OCI-LY3 (cell line): Measurements from ENCODE around the gene CADM2.

Experiments used
- H2AFZ ChIP-seq: fragments of 200-600, 300-600 bp; shearing (Covaris generic); 2 replicates; pipeline ENCODE4 v1.6.0; 2014; ENCODE audit warnings: antibody characterized with exemption, low read depth, low read length
- H3K27ac ChIP-seq: fragments of 200-600, 300-600 bp; sonication (generic); 2 replicates; pipeline ENCODE4 v1.5.1; 2014; ENCODE audit warnings: mild to moderate bottlenecking, low read length, moderate library complexity, mixed read lengths
- H3K27me3 ChIP-seq: fragments of 200-600, 300-600 bp; sonication (generic); 2 replicates; pipeline ENCODE4 v1.6.1; 2014; ENCODE audit warnings: low read depth, low read length, mixed read lengths
- H3K36me3 ChIP-seq: fragments of 200-600, 300-600 bp; sonication (generic); replicated peaks from 2 replicates; pipeline ENCODE3; 2014; ENCODE audit warnings: low read depth, low read length, mixed read lengths
- H3K4me1 ChIP-seq: fragments of 300-600, 200-600 bp; sonication (generic); 2 replicates; pipeline ENCODE4 v1.6.1; 2014; ENCODE audit warnings: low read length, mixed read lengths
- H3K4me2 ChIP-seq: fragments of 200-600, 300-600 bp; sonication (generic); 2 replicates; pipeline ENCODE4 v1.6.1; 2014; ENCODE audit warnings: low read length, mixed read lengths
- H3K4me3 ChIP-seq: fragments of 300-600, 200-600 bp; sonication (generic); 2 replicates; pipeline ENCODE4 v1.5.1; 2014; ENCODE audit warnings: antibody characterized with exemption, mild to moderate bottlenecking, low read length, moderate library complexity
- H3K79me2 ChIP-seq: fragments of 300-600, 200-600 bp; shearing (Covaris generic); 2 replicates; pipeline ENCODE4 v1.6.1; 2014; ENCODE audit warnings: mild to moderate bottlenecking, low read length, mixed read lengths
- H3K9ac ChIP-seq: fragments of 300-600, 200-600 bp; shearing (Covaris generic); 2 replicates; pipeline ENCODE4 v1.6.0; 2014; ENCODE audit warnings: mild to moderate bottlenecking, low read length, moderate library complexity
- H3K9me3 ChIP-seq: fragments of 200-600, 300-600 bp; shearing (Covaris generic); 2 replicates; pipeline ENCODE4 v1.6.1; 2014; ENCODE audit warnings: low read length, mixed read lengths; ENCODE audit not compliant: insufficient read depth
- H4K20me1 ChIP-seq: fragments of 200-600, 300-600 bp; sonication (generic); 2 replicates; pipeline ENCODE4 v1.6.1; 2016; ENCODE audit warnings: low read length, mixed read lengths; ENCODE audit not compliant: insufficient read depth
- EZH2phosphoT487 ChIP-seq: fragments of 200-600 bp; shearing (Covaris generic); IDR thresholded peaks from 2 replicates; pipeline ENCODE4 v1.6.1; 2018; ENCODE audit warnings: antibody characterized with exemption, mixed run types, low read depth
- TF ChIP-seq, protein P1 (sequence below): fragments of 200-600, 300-600 bp; sonication (generic); IDR thresholded peaks from 2 replicates; pipeline ENCODE4 v1.5.1; 2014; ENCODE audit warnings: antibody characterized with exemption, low read length, low read depth

Gene CADM2

DNA sequence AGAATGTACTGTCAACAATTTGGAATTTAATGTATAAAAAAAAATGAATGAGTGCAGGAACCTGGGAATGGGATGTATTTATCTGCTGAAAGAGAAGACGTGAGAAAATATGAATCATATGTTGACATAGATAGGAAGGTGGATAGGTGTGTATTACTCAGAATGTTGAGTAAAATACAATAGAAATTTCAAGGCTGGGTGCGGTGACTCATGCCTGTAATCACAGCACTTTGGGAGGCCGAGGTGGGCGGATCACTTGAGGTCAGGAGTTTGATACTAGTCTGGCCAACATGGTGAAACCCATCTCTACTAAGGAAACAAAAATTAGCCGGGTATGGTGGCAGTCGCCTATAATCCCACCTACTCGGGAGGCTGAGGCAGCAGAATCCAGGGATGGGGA, 202.8 kb downstream of the CADM2 start:
- Histone ChIP-seq H4K20me1 (no peaks in the 10 kb centered on the region), H3K27ac (no peak overlapping the region), H3K4me1 (no peaks in the 10 kb centered on the region), H3K79me2 (no peaks in the 10 kb centered on the region), H3K4me2 (no peak overlapping the region), H3K9ac (no peak overlapping the region), H3K4me3 (no peak overlapping the region), H3K36me3 (no peaks in the 10 kb centered on the region), H2AFZ (no peak overlapping the region), H3K9me3 (no peaks in the 10 kb centered on the region), H3K27me3 (no peaks in the 10 kb centered on the region)
- TF ChIP-seq EZH2phosphoT487: no peak
- TF ChIP-seq, protein P1, sequence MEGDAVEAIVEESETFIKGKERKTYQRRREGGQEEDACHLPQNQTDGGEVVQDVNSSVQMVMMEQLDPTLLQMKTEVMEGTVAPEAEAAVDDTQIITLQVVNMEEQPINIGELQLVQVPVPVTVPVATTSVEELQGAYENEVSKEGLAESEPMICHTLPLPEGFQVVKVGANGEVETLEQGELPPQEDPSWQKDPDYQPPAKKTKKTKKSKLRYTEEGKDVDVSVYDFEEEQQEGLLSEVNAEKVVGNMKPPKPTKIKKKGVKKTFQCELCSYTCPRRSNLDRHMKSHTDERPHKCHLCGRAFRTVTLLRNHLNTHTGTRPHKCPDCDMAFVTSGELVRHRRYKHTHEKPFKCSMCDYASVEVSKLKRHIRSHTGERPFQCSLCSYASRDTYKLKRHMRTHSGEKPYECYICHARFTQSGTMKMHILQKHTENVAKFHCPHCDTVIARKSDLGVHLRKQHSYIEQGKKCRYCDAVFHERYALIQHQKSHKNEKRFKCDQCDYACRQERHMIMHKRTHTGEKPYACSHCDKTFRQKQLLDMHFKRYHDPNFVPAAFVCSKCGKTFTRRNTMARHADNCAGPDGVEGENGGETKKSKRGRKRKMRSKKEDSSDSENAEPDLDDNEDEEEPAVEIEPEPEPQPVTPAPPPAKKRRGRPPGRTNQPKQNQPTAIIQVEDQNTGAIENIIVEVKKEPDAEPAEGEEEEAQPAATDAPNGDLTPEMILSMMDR: no peak

DNA sequence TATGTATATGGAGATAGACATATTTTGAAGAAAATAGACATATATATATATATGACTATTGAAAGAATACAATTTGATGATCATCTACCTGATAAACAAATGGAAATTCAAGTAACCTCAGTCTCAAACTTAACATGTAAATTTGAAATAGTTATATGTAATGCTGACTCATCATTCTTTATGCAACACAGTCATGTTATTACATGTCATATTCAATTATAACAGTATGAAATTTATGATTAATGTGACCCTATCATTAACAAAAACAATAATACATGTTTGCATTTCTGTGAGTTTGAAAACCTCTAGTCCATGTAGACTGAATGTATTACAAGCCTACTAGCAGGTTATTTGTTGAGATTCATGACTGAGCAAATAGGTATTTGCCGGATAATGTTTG, 204.1 kb downstream of the CADM2 start:
- Histone ChIP-seq H3K79me2 (no peaks in the 10 kb centered on the region), H3K9me3 (no peaks in the 10 kb centered on the region), H3K4me3 (no peak overlapping the region), H2AFZ (no peak overlapping the region), H3K27ac (no peak overlapping the region), H3K9ac (no peak overlapping the region), H3K4me2 (no peak overlapping the region), H4K20me1 (no peaks in the 10 kb centered on the region), H3K36me3 (no peaks in the 10 kb centered on the region), H3K27me3 (no peaks in the 10 kb centered on the region), H3K4me1 (no peaks in the 10 kb centered on the region)
- TF ChIP-seq, protein P1: no peak
- no peak for TF ChIP-seq EZH2phosphoT487

DNA sequence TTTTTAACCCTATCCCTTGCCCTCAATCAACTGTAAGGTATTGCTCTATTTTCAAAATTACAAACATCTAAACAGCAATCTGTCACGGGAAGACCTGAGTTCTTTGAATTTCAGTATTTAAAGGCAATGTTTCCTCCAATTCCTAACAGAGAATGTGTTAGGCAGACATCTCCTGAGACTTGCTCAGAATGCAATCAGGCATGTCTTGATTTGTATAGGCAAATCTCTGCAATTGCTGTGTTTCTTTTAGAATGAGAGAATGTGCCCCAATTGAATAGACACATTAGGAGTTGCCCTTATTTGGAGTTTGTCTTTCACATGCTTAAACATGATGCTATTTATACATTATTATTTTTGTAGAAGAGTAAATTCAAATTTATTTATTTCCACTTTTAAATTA, 205.6 kb downstream of the CADM2 start:
- Histone ChIP-seq H3K79me2 (no peaks in the 10 kb centered on the region), H3K9ac (no peak overlapping the region), H4K20me1 (no peaks in the 10 kb centered on the region), H3K9me3 (no peaks in the 10 kb centered on the region), H2AFZ (0 out of 2 replicates have a peak overlapping the region, but pooled peaks have one; percentile 14), H3K4me2 (no peak overlapping the region), H3K4me1 (no peaks in the 10 kb centered on the region), H3K27me3 (no peaks in the 10 kb centered on the region), H3K27ac (no peak overlapping the region), H3K4me3 (no peak overlapping the region), H3K36me3 (no peaks in the 10 kb centered on the region)
- TF ChIP-seq, protein P1: no peak
- no peak for TF ChIP-seq EZH2phosphoT487

- Histone ChIP-seq H4K20me1 (no peaks in the 10 kb centered on the region), H3K27me3 (no peaks in the 10 kb centered on the region), H3K27ac (no peak overlapping the region), H3K9ac (no peak overlapping the region), H3K4me3 (no peak overlapping the region), H3K36me3 (no peaks in the 10 kb centered on the region), H2AFZ (no peak overlapping the region), H3K9me3 (no peaks in the 10 kb centered on the region), H3K4me1 (no peaks in the 10 kb centered on the region), H3K4me2 (no peak overlapping the region), H3K79me2 (no peaks in the 10 kb centered on the region)
- TF ChIP-seq EZH2phosphoT487: no peak
- TF ChIP-seq, protein P1: no peak
Measured at GRCh38 chr3:85167576-85167975, 208.8 kb downstream of the CADM2 start.
